Glomerular visceral epithelial cell (primary cell): ENCODE results near the gene ADGRD1.

Source experiments
- DNase-seq: peaks from one replicate; pipeline ENCODE4 v3.0.0-alpha.2; 2016; ENCODE audit errors: extremely low spot score

Gene ADGRD1

GRCh38 chr12:130966443-130967030 lies 12.8 kb downstream of the ADGRD1 start:
- no peak for DNase-seq

GRCh38 chr12:130967636-130968035 lies 13.9 kb downstream of the ADGRD1 start:
- DNase-seq, result no peak

GRCh38 chr12:130968611-130969010 lies 14.9 kb downstream of the ADGRD1 start:
- no peak for DNase-seq

GRCh38 chr12:130969223-130969622 lies 15.5 kb downstream of the ADGRD1 start:
- DNase-seq, result no peak

- DNase-seq, result no peak
These were observed 16.6 kb downstream of the ADGRD1 start for GRCh38 chr12:130970165-130970907.

GRCh38 chr12:130970908-130971233 lies 17.2 kb downstream of the ADGRD1 start:
- no peak for DNase-seq

GRCh38 chr12:130971925-130972585 lies 18.3 kb downstream of the ADGRD1 start:
- DNase-seq, result no peak

- no peak for DNase-seq
These were observed 18.9 kb downstream of the ADGRD1 start for GRCh38 chr12:130972586-130972950.

GRCh38 chr12:130973109-130973508 lies 19.4 kb downstream of the ADGRD1 start:
- no peak for DNase-seq

- no peak for DNase-seq
These were observed 20.2 kb downstream of the ADGRD1 start for GRCh38 chr12:130973906-130974305.

GRCh38 chr12:130975116-130975515 lies 21.4 kb downstream of the ADGRD1 start:
- DNase-seq, result no peak

- DNase-seq, result no peak
These were observed 22.5 kb downstream of the ADGRD1 start for GRCh38 chr12:130976171-130976720.

- no peak for DNase-seq
These were observed 23.5 kb downstream of the ADGRD1 start for GRCh38 chr12:130977046-130977742.

- DNase-seq, result no peak
These were observed 24.0 kb downstream of the ADGRD1 start for GRCh38 chr12:130977743-130978095.

- no peak for DNase-seq
These were observed 25.1 kb downstream of the ADGRD1 start for GRCh38 chr12:130978785-130979184.

- DNase-seq, result no peak
These were observed 27.5 kb downstream of the ADGRD1 start for GRCh38 chr12:130981074-130981742.

GRCh38 chr12:130981911-130982310 lies 28.2 kb downstream of the ADGRD1 start:
- DNase-seq, result no peak

- DNase-seq, result no peak
These were observed 29.0 kb downstream of the ADGRD1 start for GRCh38 chr12:130982565-130983225.

GRCh38 chr12:130983328-130984017 lies 29.8 kb downstream of the ADGRD1 start:
- DNase-seq, result no peak

GRCh38 chr12:130984183-130985058 lies 30.7 kb downstream of the ADGRD1 start:
- no peak for DNase-seq
